CD4-positive, alpha-beta T cell (primary cell): Measurements from ENCODE around the gene JPT2. TPM values are rescaled to one million over a fixed set of nuclear protein-coding genes. Genes with fewer than 3 reads are reported as not detected.
A peak's percentile ranks its signal among the peaks of the same experiment; 100 is the strongest.

ENCODE experiments used
- ATAC-seq: fragments of 200-7000 bp; cut with Tn5 transposase; one replicate; pipeline ENCODE4 v1.10.0; 2022; ENCODE audit warnings: mild to moderate bottlenecking; ENCODE audit not compliant: poor library complexity
- CTCF ChIA-PET: fragments of 350-600 bp; sonication (Branson Sonifier 250); formaldehyde crosslinking; loops from one replicate; lab custom pipeline; 2021; ENCODE audit warnings: antibody characterized with exemption, inconsistent platforms; lab: Charles Lee
- POLR2A ChIA-PET: fragments of 350-600 bp; sonication (Branson Sonifier 250); formaldehyde crosslinking; loops from one replicate; lab custom pipeline; 2021; ENCODE audit warnings: antibody characterized with exemption, inconsistent platforms; lab: Charles Lee
- DNase-seq, 14 experiments: peaks; one replicate each; pipeline ENCODE4 v3.0.0-alpha.2; 2013 to 2020; ENCODE audit warnings: mixed read lengths in 2 of 14
- H3K27ac ChIP-seq, 2 donors: one replicate each; pipeline versions ENCODE4 v1.5.1 to v1.7.0; 2013; ENCODE audit warnings: low read length in 2 of 2, low read depth in 1 of 2, mild to moderate bottlenecking in 1 of 2
- H3K27me3 ChIP-seq, 2 experiments: 1 replicate in 1 of 2; 2 replicates in 1 of 2; pipeline versions ENCODE4 v1.6.1 to v1.7.0; 2013; ENCODE audit warnings: low read length in 2 of 2, control low read depth in 1 of 2, mild to moderate bottlenecking in 1 of 2, moderate library complexity in 1 of 2; ENCODE audit not compliant: insufficient read depth in 2 of 2, control insufficient read depth in 1 of 2
- H3K36me3 ChIP-seq: one replicate; pipeline ENCODE4 v1.6.1; 2013; ENCODE audit warnings: low read length, control low read depth; ENCODE audit not compliant: insufficient read depth
- H3K4me1 ChIP-seq: one replicate; pipeline ENCODE4 v1.6.1; 2013; ENCODE audit warnings: low read length, control low read depth; ENCODE audit not compliant: insufficient read depth
- H3K4me3 ChIP-seq: one replicate; pipeline ENCODE4 v1.5.1; 2013; ENCODE audit warnings: mild to moderate bottlenecking, low read length, moderate library complexity
- H3K9me3 ChIP-seq, 2 experiments: 1 replicate in 1 of 2; 2 replicates in 1 of 2; pipeline versions ENCODE4 v1.6.1 to v1.7.0; 2013; ENCODE audit warnings: low read length in 2 of 2, mild to moderate bottlenecking in 2 of 2, control low read depth in 1 of 2, moderate library complexity in 1 of 2; ENCODE audit not compliant: control insufficient read depth in 1 of 2, insufficient read depth in 1 of 2
- H3K27ac Mint-ChIP-seq: one replicate; pipeline ENCODE4 v1.8.0; 2020; ENCODE audit warnings: mixed read lengths
- H3K27me3 Mint-ChIP-seq: one replicate; pipeline ENCODE4 v1.8.0; 2021; ENCODE audit warnings: mixed read lengths
- H3K36me3 Mint-ChIP-seq: one replicate; pipeline ENCODE4 v1.8.0; 2021; ENCODE audit warnings: low read depth, mixed read lengths
- H3K4me1 Mint-ChIP-seq: one replicate; pipeline ENCODE4 v1.8.0; 2021; ENCODE audit warnings: low read depth, mixed read lengths
- H3K4me3 Mint-ChIP-seq: one replicate; pipeline ENCODE4 v1.8.0; 2020; ENCODE audit warnings: mild to moderate bottlenecking, mixed read lengths
- H3K9me3 Mint-ChIP-seq: one replicate; pipeline ENCODE4 v1.8.0; 2020; ENCODE audit warnings: mixed read lengths
- CTCF ChIP-seq: fragments of 200-600 bp; IDR thresholded peaks from one replicate; pipeline ENCODE4 v1.8.0; 2022; ENCODE audit warnings: antibody characterized with exemption, mild to moderate bottlenecking
- intact Hi-C, 2 experiments: fragments of 100-400 bp; cut with DNase I in 1 of 2; cut with micrococcal nuclease in 1 of 2; formaldehyde crosslinking; loops; one replicate each; pipeline versions ENCODE4 v1.15.1 to v1.9.0; 2023 to 2025; cut with DNase I, micrococcal nuclease
- total RNA-seq, 174 experiments: library from RNA in 2 of 174; stranded (reverse) in 2 of 174; gene quantifications; one replicate each; pipeline ENCODE4 v1.2.3 and lab custom pipeline; 2021 to 2026

Gene JPT2
- total RNA-seq, 2 experiments from 2014 or later, result 2.5 to 3.2 TPM

GRCh38 chr16:1680361-1680760, 2.3 kb downstream of the JPT2 start:
- H3K36me3 Mint-ChIP-seq, result peaks cover 14% of the 10 kb centered on the region
- POLR2A ChIA-PET, result no interaction called here

GRCh38 chr16:1681032-1681431, 3.0 kb downstream of the JPT2 start:
- peaks cover 37% of the 10 kb centered on the region for H3K4me1 Mint-ChIP-seq
- H3K27ac ChIP-seq, result no peak overlapping the region
- no peaks in the 10 kb centered on the region for H3K27me3 ChIP-seq
- intact Hi-C loops, result no loop called here
- no peak overlapping the region for H3K4me3 ChIP-seq
- no peak for DNase-seq
- no peaks in the 10 kb centered on the region for H3K27me3 Mint-ChIP-seq
- H3K4me1 ChIP-seq, result peaks cover 25% of the 10 kb centered on the region
- ChIA-PET POLR2A (no interaction called here), CTCF (interaction anchor here (1.0 kb wide), 1 partner anchor 24 kb away, joined by 3 read pairs; no protein-coding TSS in a partner anchor)
- no peaks in the 10 kb centered on the region for H3K9me3 Mint-ChIP-seq
- no peak for ATAC-seq
- H3K4me3 Mint-ChIP-seq, result peak overlapping the region; percentile 51
- H3K9me3 ChIP-seq, result no peaks in the 10 kb centered on the region
- peaks cover 18% of the 10 kb centered on the region for H3K36me3 ChIP-seq
- H3K36me3 Mint-ChIP-seq, result peaks cover 17% of the 10 kb centered on the region
- H3K27ac Mint-ChIP-seq, result no peak overlapping the region
- no peak for TF ChIP-seq CTCF

More at GRCh38 chr16:1680361-1680760, 2.3 kb downstream of the JPT2 start:
- H3K4me1 Mint-ChIP-seq, result peaks cover 37% of the 10 kb centered on the region
- H3K4me3 ChIP-seq, result no peak overlapping the region
- peak overlapping the region; percentile 51 for H3K4me3 Mint-ChIP-seq
- TF ChIP-seq CTCF, result no peak
- CTCF ChIA-PET, result interaction anchor here (1.0 kb wide), 1 partner anchor 25 kb away, joined by 3 read pairs; no protein-coding TSS in a partner anchor
- intact Hi-C loops, result no loop called here
- DNase-seq (no peak), ATAC-seq (no peak)
- no peaks in the 10 kb centered on the region for H3K9me3 ChIP-seq
- no peaks in the 10 kb centered on the region for H3K9me3 Mint-ChIP-seq
- no peak overlapping the region for H3K27ac ChIP-seq
- H3K27me3 ChIP-seq, result no peaks in the 10 kb centered on the region
- no peaks in the 10 kb centered on the region for H3K27me3 Mint-ChIP-seq
- H3K27ac Mint-ChIP-seq, result no peak overlapping the region
- peaks cover 25% of the 10 kb centered on the region for H3K4me1 ChIP-seq
- peaks cover 20% of the 10 kb centered on the region for H3K36me3 ChIP-seq

GRCh38 chr16:1687427-1688316, 9.6 kb downstream of the JPT2 start:
- Mint-ChIP-seq H3K36me3 (peaks cover 80% of the 10 kb centered on the region), H3K27me3 (no peaks in the 10 kb centered on the region), H3K4me1 (peaks cover 10% of the 10 kb centered on the region), H3K9me3 (no peaks in the 10 kb centered on the region), H3K27ac (peak overlapping the region; percentile 49), H3K4me3 (no peak overlapping the region)
- peaks cover 75% of the 10 kb centered on the region for H3K36me3 ChIP-seq
- no peak overlapping the region for H3K4me3 ChIP-seq
- no peaks in the 10 kb centered on the region for H3K4me1 ChIP-seq
- CTCF ChIA-PET, result no interaction called here
- intact Hi-C loops, result no loop called here
- no peaks in the 10 kb centered on the region for H3K9me3 ChIP-seq
- no peak for DNase-seq
- no peak for ATAC-seq
- POLR2A ChIA-PET, result no interaction called here
- H3K27me3 ChIP-seq, result no peaks in the 10 kb centered on the region
- no peak for TF ChIP-seq CTCF
- H3K27ac ChIP-seq, result no peak overlapping the region
